ENCODE data around the gene TREH. TPM values are rescaled to one million over a fixed set of nuclear protein-coding genes. Genes with fewer than 3 reads are reported as not detected.

TREH gene
- total RNA-seq, 1 experiment from 2014 or later: 0.15 TPM

DNA sequence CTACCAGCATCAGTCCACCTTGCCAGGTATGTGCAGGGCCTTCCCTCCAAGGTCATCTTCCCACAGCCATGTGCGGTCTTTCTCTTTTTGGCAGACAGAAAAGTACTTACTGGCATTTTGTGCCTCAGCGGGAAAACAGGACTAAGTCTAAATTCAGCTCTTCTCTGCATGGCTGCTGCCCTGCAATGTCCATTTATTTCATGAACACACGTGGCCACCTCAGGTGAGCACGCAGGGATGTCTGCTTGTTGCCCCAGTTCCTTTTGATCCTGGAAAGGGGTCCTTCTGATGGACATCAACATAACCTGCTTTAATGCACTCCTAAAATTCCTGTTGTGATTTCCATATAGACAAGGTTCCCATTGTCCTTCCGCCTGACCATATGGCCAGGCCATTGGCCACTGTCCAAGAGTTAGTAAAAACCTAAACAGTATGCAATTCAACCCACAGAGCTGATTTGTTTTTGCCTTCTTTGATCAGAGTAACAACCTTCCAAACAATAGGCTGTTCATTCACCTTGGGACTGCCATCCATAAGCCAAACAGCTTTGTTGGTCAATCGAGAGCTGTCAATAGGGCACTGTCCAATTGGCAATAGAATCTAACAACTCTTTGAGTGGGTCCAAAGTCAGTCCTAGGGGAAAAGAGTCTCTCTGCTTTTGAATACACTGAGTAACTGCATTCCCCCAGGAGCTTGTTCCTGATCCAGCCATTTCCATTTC, 5.9 kb downstream of the TREH start (continued):
- TF ChIP-seq, protein P1, sequence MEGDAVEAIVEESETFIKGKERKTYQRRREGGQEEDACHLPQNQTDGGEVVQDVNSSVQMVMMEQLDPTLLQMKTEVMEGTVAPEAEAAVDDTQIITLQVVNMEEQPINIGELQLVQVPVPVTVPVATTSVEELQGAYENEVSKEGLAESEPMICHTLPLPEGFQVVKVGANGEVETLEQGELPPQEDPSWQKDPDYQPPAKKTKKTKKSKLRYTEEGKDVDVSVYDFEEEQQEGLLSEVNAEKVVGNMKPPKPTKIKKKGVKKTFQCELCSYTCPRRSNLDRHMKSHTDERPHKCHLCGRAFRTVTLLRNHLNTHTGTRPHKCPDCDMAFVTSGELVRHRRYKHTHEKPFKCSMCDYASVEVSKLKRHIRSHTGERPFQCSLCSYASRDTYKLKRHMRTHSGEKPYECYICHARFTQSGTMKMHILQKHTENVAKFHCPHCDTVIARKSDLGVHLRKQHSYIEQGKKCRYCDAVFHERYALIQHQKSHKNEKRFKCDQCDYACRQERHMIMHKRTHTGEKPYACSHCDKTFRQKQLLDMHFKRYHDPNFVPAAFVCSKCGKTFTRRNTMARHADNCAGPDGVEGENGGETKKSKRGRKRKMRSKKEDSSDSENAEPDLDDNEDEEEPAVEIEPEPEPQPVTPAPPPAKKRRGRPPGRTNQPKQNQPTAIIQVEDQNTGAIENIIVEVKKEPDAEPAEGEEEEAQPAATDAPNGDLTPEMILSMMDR (IDR thresholded peaks at IDR 0.05 in 2 of 3, conservative IDR thresholded peaks at IDR 0.05 in 1 of 3; ENCODE audit: borderline replicate concordance in 1 of 3, insufficient read depth in 1 of 3, low read depth in 2 of 3, low read length in 2 of 3): no peak

DNA sequence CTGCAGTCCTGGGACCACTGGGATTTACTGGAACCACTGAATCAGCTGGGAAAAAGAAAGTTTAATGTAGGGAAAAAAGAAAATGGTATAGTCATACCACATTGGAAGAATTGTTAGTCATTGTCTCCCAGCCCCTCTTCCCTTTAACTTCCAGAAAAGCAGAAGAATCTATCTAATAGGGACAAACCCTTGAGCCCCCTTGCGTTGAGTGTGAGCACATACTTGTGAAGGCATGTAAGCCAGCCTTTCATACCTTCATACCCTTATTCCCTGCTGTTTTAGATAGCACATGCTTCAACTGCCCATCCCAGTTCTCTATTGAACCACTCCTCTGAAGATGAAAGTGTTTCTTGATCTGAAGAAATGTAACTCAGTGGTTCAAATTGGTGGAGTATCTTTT, 6.6 kb downstream of the TREH start:
- no peak overlapping the region for H3K4me3 ChIP-seq (replicated peaks in 1 of 2; ENCODE audit: low read depth in 1 of 2, low read length in 2 of 2)
- ChIA-PET CTCF (no interaction called here), POLR2A (no interaction called here), RAD21 (ENCODE audit: low non-redundant PET in 1 of 2, low total read pairs in 2 of 2, uncharacterized antibody in 2 of 2, unreplicated experiment in 2 of 2) (no interaction called here)
- TF ChIP-seq EZH2 (IDR thresholded peaks at IDR 0.05) (no peak), YY1 (IDR thresholded peaks at IDR 0.05; ENCODE audit: extremely low read depth, insufficient replicate concordance, low read depth, low read length) (no peak), ZBTB33 (IDR thresholded peaks at IDR 0.05; ENCODE audit: extremely low read depth, insufficient replicate concordance, low read length) (no peak), POLR2AphosphoS5 (IDR thresholded peaks at IDR 0.05; ENCODE audit: low read depth, low read length) (no peak)
- H3K27ac ChIP-seq (ENCODE audit: low read depth, low read length): no peak overlapping the region
- H4K20me1 ChIP-seq (ENCODE audit: insufficient read depth): no peaks in the 10 kb centered on the region
- intact Hi-C loops (cut with micrococcal nuclease): no loop called here
- peaks cover 0 to 4% of the 10 kb centered on the region in 2 experiments; a peak in 2 of 4 replicates for H3K9me3 ChIP-seq (ENCODE audit: control insufficient read depth in 1 of 2, insufficient read depth in 1 of 2, low read depth in 1 of 2, low read length in 2 of 2)
- H3K27me3 ChIP-seq (ENCODE audit: insufficient read depth, low read length): no peaks in the 10 kb centered on the region
- no peaks in the 10 kb centered on the region for H3K79me2 ChIP-seq (ENCODE audit: insufficient read depth, low read length)
- no peak overlapping the region for H2AFZ ChIP-seq (ENCODE audit: low read depth, low read length, poor library complexity, severe bottlenecking)
- no peaks in the 10 kb centered on the region for H3K36me3 ChIP-seq (ENCODE audit: control insufficient read depth in 1 of 2, insufficient read depth in 2 of 2, low read length in 2 of 2)
- BruUV-seq (replicated peaks): no TSS peak
- H3K4me1 ChIP-seq (ENCODE audit: control insufficient read depth in 1 of 2, insufficient read depth in 2 of 2, low read length in 2 of 2): no peaks in the 10 kb centered on the region
- H3K4me2 ChIP-seq (ENCODE audit: low read length): no peak overlapping the region
- H3K9me2 ChIP-seq (ENCODE audit: insufficient read depth): no peaks in the 10 kb centered on the region
- H3K9ac ChIP-seq (ENCODE audit: low read length): no peak overlapping the region
- ATAC-seq (no peak; the same call in 1 of the 2 replicates), DNase-seq (ENCODE audit: low read depth, low spot score) (no peak)
